GM19395 (cell line): Measurements from ENCODE around the gene KLF12.

Experiments
- ATAC-seq: cut with Tn5 transposase; IDR thresholded peaks from one replicate; pipeline ENCODE4 v1.9.1; 2021; ENCODE audit warnings: mild to moderate bottlenecking, moderate library complexity; ENCODE audit not compliant: unreplicated experiment

KLF12 gene

GRCh38 chr13:74135326-74136083 lies 1.3 kb upstream of the KLF12 start:
- peak; percentile 56 for ATAC-seq

GRCh38 chr13:74134777-74135325 lies 647 bp upstream of the KLF12 start:
- peak; percentile 26 for ATAC-seq

GRCh38 chr13:74133657-74134201 lies 475 bp downstream of the KLF12 start:
- ATAC-seq: peak; percentile 47

GRCh38 chr13:74132776-74133656 lies 1.2 kb downstream of the KLF12 start:
- ATAC-seq: no peak

- ATAC-seq: no peak
Observed at GRCh38 chr13:74132152-74132775, 1.9 kb downstream of the KLF12 start.

- no peak for ATAC-seq
Observed at GRCh38 chr13:74131227-74131626, 3.0 kb downstream of the KLF12 start.

GRCh38 chr13:74129500-74130191 lies 4.6 kb downstream of the KLF12 start:
- no peak for ATAC-seq

- ATAC-seq: no peak
Observed at GRCh38 chr13:74128156-74128767, 5.9 kb downstream of the KLF12 start.

GRCh38 chr13:74118328-74118727 lies 15.9 kb downstream of the KLF12 start:
- no peak for ATAC-seq

- ATAC-seq: no peak
Observed at GRCh38 chr13:74117207-74117705, 16.9 kb downstream of the KLF12 start.

GRCh38 chr13:74115133-74115532 lies 19.1 kb downstream of the KLF12 start:
- ATAC-seq: no peak

- ATAC-seq: no peak
Observed at GRCh38 chr13:74114641-74115040, 19.6 kb downstream of the KLF12 start.

GRCh38 chr13:74114202-74114601 lies 20.0 kb downstream of the KLF12 start:
- ATAC-seq: no peak

- ATAC-seq: no peak
Observed at GRCh38 chr13:74111901-74112824, 22.0 kb downstream of the KLF12 start.

GRCh38 chr13:74111399-74111798 lies 22.8 kb downstream of the KLF12 start:
- no peak for ATAC-seq

GRCh38 chr13:74110053-74110452 lies 24.2 kb downstream of the KLF12 start:
- ATAC-seq: no peak

- no peak for ATAC-seq
Observed at GRCh38 chr13:74107598-74107997, 26.6 kb downstream of the KLF12 start.

- ATAC-seq: no peak
Observed at GRCh38 chr13:74105871-74106270, 28.3 kb downstream of the KLF12 start.
